ENCODE results near the gene SIKE1.

GRCh38 chr1:114741963-114742746 is 38.3 kb downstream of the SIKE1 start:
- TF ChIP-seq, protein P1, sequence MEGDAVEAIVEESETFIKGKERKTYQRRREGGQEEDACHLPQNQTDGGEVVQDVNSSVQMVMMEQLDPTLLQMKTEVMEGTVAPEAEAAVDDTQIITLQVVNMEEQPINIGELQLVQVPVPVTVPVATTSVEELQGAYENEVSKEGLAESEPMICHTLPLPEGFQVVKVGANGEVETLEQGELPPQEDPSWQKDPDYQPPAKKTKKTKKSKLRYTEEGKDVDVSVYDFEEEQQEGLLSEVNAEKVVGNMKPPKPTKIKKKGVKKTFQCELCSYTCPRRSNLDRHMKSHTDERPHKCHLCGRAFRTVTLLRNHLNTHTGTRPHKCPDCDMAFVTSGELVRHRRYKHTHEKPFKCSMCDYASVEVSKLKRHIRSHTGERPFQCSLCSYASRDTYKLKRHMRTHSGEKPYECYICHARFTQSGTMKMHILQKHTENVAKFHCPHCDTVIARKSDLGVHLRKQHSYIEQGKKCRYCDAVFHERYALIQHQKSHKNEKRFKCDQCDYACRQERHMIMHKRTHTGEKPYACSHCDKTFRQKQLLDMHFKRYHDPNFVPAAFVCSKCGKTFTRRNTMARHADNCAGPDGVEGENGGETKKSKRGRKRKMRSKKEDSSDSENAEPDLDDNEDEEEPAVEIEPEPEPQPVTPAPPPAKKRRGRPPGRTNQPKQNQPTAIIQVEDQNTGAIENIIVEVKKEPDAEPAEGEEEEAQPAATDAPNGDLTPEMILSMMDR (IDR thresholded peaks at IDR 0.05 in 8 of 11, conservative IDR thresholded peaks at IDR 0.05 in 3 of 11) = no peak
- no peak for TF ChIP-seq POLR2AphosphoS5 (IDR thresholded peaks at IDR 0.05)

Data from spleen (tissue), 7 donors.